OCI-M2 (cell line): ENCODE results near the gene CYB5D1.
"Not testable (repeated sequence)": the region's sequence is repeated elsewhere in the genome, so short reads cannot be mapped to it uniquely, and the experiment has no call there.

Experiments used
- DNase-seq: peaks from one replicate; lab custom pipeline; 2025; ENCODE audit not compliant: unreplicated experiment; lab: John Stamatoyannopoulos, UW

The CYB5D1 gene

GRCh38 chr17:7856011-7856810, 1.6 kb upstream of the CYB5D1 start:
- peak; percentile 55 for DNase-seq

GRCh38 chr17:7856811-7857712, 741 bp upstream of the CYB5D1 start, which contains the start of gene NAA38:
TSS of gene NAA38 (minus strand) at chr17:7857559. CDS start at chr17:7857463, 96 bp downstream.
- DNase-seq = peak; percentile 93

GRCh38 chr17:7858522-7858810, 663 bp downstream of the CYB5D1 start:
- DNase-seq = no peak

- DNase-seq = no peak
These were observed 1.2 kb downstream of the CYB5D1 start for GRCh38 chr17:7859028-7859427.

GRCh38 chr17:7862692-7863437, 5.1 kb downstream of the CYB5D1 start:
- DNase-seq = no peak

GRCh38 chr17:7864384-7864783, 6.6 kb downstream of the CYB5D1 start:
- DNase-seq = not testable (repeated sequence)

GRCh38 chr17:7864995-7865650, 7.3 kb downstream of the CYB5D1 start:
- DNase-seq = no peak

GRCh38 chr17:7867881-7868329, 10.1 kb downstream of the CYB5D1 start:
- DNase-seq = no peak

- no peak for DNase-seq
These were observed 15.2 kb downstream of the CYB5D1 start for GRCh38 chr17:7873051-7873450.

- no peak for DNase-seq
These were observed 18.1 kb downstream of the CYB5D1 start for GRCh38 chr17:7875804-7876370.

- no peak for DNase-seq
These were observed 20.4 kb downstream of the CYB5D1 start for GRCh38 chr17:7878234-7878633.

- DNase-seq = no peak
These were observed 22.5 kb downstream of the CYB5D1 start for GRCh38 chr17:7880076-7880868.

GRCh38 chr17:7881276-7882054, 23.7 kb downstream of the CYB5D1 start:
- no peak for DNase-seq

- no peak for DNase-seq
These were observed 24.3 kb downstream of the CYB5D1 start for GRCh38 chr17:7882068-7882467.

- DNase-seq = no peak
These were observed 24.8 kb downstream of the CYB5D1 start for GRCh38 chr17:7882629-7883028.

GRCh38 chr17:7883781-7884386, 26.1 kb downstream of the CYB5D1 start:
- no peak for DNase-seq

GRCh38 chr17:7884581-7885366, 27.0 kb downstream of the CYB5D1 start:
- DNase-seq = no peak
